Measurements from ENCODE around the gene TBX19. TPM values are rescaled to one million over a fixed set of nuclear protein-coding genes. Genes with fewer than 3 reads are reported as not detected.

The TBX19 gene
- total and polyA plus RNA-seq, 2 of the 4 experiments (the other 2 are of a cell fraction): 0.18 to 0.89 TPM

- Histone ChIP-seq H3K9ac (ENCODE audit: low read depth, low read length) (no peak overlapping the region), H2BK15ac (ENCODE audit: low read depth, low read length) (no peak overlapping the region), H2BK5ac (ENCODE audit: low read depth, low read length, poor library complexity, severe bottlenecking) (no peak overlapping the region), H3K56ac (ENCODE audit: extremely low read depth, insufficient read depth, low read length) (no peak overlapping the region), H3K4me3 (ENCODE audit: insufficient read depth, low read depth, low read length) (no peak overlapping the region), H3K23ac (ENCODE audit: low read depth, low read length) (no peak overlapping the region), H4K20me1 (ENCODE audit: insufficient read depth, low read length) (no peaks in the 10 kb centered on the region), H3K14ac (replicated peaks; ENCODE audit: low read depth, low read length) (no peak overlapping the region), H3K4me2 (ENCODE audit: low read depth, low read length) (no peak overlapping the region), H2AK5ac (ENCODE audit: low read depth, low read length) (no peak overlapping the region), H3K9me3 (ENCODE audit: control insufficient read depth, insufficient read depth, low read length) (no peaks in the 10 kb centered on the region), H3K18ac (ENCODE audit: low read depth, low read length) (no peak overlapping the region), H4K8ac (ENCODE audit: low read depth in 2 of 2, low read length in 2 of 2) (no peak overlapping the region), H2BK120ac (ENCODE audit: low read depth, low read length) (no peak overlapping the region), H3K36me3 (ENCODE audit: control insufficient read depth, insufficient read depth, low read length) (no peaks in the 10 kb centered on the region), H3K4me1 (ENCODE audit: control insufficient read depth, insufficient read depth, low read length) (peaks cover 2% of the 10 kb centered on the region; the same call in 1 of the 2 replicates), H4K5ac (ENCODE audit: low read depth, low read length) (no peak overlapping the region), H3K27me3 (ENCODE audit: control insufficient read depth, insufficient read depth, low read length) (no peaks in the 10 kb centered on the region), H2BK20ac (ENCODE audit: low read depth, low read length) (no peak overlapping the region), H3K4ac (ENCODE audit: low read depth, low read length) (no peak overlapping the region), H3K79me1 (ENCODE audit: low read depth in 1 of 2, low read length in 2 of 2) (no peaks in the 10 kb centered on the region), H2AFZ (replicated peaks; ENCODE audit: low read length, poor library complexity) (no peak overlapping the region), H3K9me1 (ENCODE audit: insufficient read depth, low read length) (no peaks in the 10 kb centered on the region), H2AK9ac (replicated peaks; ENCODE audit: low read depth, low read length, poor library complexity) (no peak overlapping the region), H4K91ac (ENCODE audit: insufficient read depth, low read depth, low read length) (no peak overlapping the region), H3K27ac (ENCODE audit: insufficient read depth, low read length) (no peak overlapping the region)
- WGBS, 2 experiments (ENCODE audit: extremely low coverage in 2 of 2, insufficient read length in 1 of 2): no CpG with 5 or more reads among the region's 3 CpGs
- intact Hi-C loops (cut with micrococcal nuclease): no loop called here
- DNase-seq: peak; percentile 65
- ATAC-seq (ENCODE audit: low read depth): no peak
- dilution Hi-C loops (cut with HindIII; ENCODE audit: low sequenced_read_pairs, unreplicated experiment): no loop called here
- BruUV-seq (replicated peaks): no TSS peak
- no peak for TF ChIP-seq USF2 (IDR thresholded peaks at IDR 0.05; ENCODE audit: low read depth, low read length)
- peak; percentile 73 for TF ChIP-seq CEBPB (IDR thresholded peaks at IDR 0.05; ENCODE audit: low read depth, low read length)
- POLR2A ChIA-PET (ENCODE audit: unreplicated experiment): no interaction called here
- in situ Hi-C loops (cut with MboI; ENCODE audit: low sequenced_read_pairs): no loop called here
- CTCF ChIA-PET: no interaction called here
Observed at GRCh38 chr1:168288311-168289052, 7.8 kb downstream of the TBX19 start.
